Mesenchymal stem cell (in vitro differentiated cells and primary cell): ENCODE data around the gene RAET1E.

Experiments used
- DNase-seq: peaks from one replicate; pipeline ENCODE4 v3.0.0-alpha.2; 2013
- H2AFZ ChIP-seq: one replicate; pipeline ENCODE4 v1.6.1; 2013; ENCODE audit warnings: low read depth, mild to moderate bottlenecking, control low read depth, inconsistent platforms, low read length, moderate library complexity
- H2AK5ac ChIP-seq: 2 replicates; pipeline ENCODE4 v1.6.1; 2013; ENCODE audit warnings: low read length, moderate library complexity, mild to moderate bottlenecking, inconsistent platforms; ENCODE audit not compliant: severe bottlenecking
- H2BK120ac ChIP-seq: one replicate; pipeline ENCODE4 v1.6.1; 2013; ENCODE audit warnings: low read depth, mild to moderate bottlenecking, inconsistent platforms, low read length, moderate library complexity
- H2BK12ac ChIP-seq, 2 experiments: one replicate each; pipeline ENCODE4 v1.6.1; 2013; ENCODE audit warnings: inconsistent platforms in 2 of 2, low read length in 2 of 2, mild to moderate bottlenecking in 2 of 2, moderate library complexity in 2 of 2, control low read depth in 1 of 2
- H2BK15ac ChIP-seq: one replicate; pipeline ENCODE4 v1.6.1; 2013; ENCODE audit warnings: mild to moderate bottlenecking, low read depth, inconsistent platforms; ENCODE audit not compliant: poor library complexity, severe bottlenecking
- H2BK5ac ChIP-seq: 2 replicates; pipeline ENCODE4 v1.6.1; 2013; ENCODE audit warnings: low read depth, mild to moderate bottlenecking, low read length, control low read depth, inconsistent platforms; ENCODE audit not compliant: poor library complexity, severe bottlenecking
- H3K14ac ChIP-seq, 2 experiments: one replicate each; pipeline ENCODE4 v1.6.1; 2013; ENCODE audit warnings: inconsistent platforms in 2 of 2, low read length in 2 of 2, control low read depth in 1 of 2, mild to moderate bottlenecking in 1 of 2, moderate library complexity in 1 of 2
- H3K18ac ChIP-seq, 2 experiments: one replicate each; pipeline ENCODE4 v1.6.1; 2013; ENCODE audit warnings: inconsistent platforms in 2 of 2, low read length in 2 of 2, control low read depth in 1 of 2, low read depth in 1 of 2, mild to moderate bottlenecking in 1 of 2
- H3K23ac ChIP-seq, 2 experiments: one replicate each; pipeline ENCODE4 v1.6.1; 2013; ENCODE audit warnings: inconsistent platforms in 2 of 2, low read length in 2 of 2, mild to moderate bottlenecking in 2 of 2, moderate library complexity in 2 of 2, control low read depth in 1 of 2
- H3K27ac ChIP-seq: 2 replicates; pipeline ENCODE4 v1.5.1; 2013; ENCODE audit warnings: mild to moderate bottlenecking, moderate library complexity, low read length, control low read depth, inconsistent platforms; ENCODE audit not compliant: poor library complexity, severe bottlenecking
- H3K27me3 ChIP-seq, 2 experiments: 2 replicates each; pipeline versions ENCODE4 v1.6.1 to v1.7.0; 2013; ENCODE audit warnings: low read length in 2 of 2, mild to moderate bottlenecking in 2 of 2, moderate library complexity in 2 of 2, control low read depth in 1 of 2, inconsistent platforms in 1 of 2; ENCODE audit not compliant: control insufficient read depth in 1 of 2, insufficient read depth in 1 of 2
- H3K36me3 ChIP-seq, 2 experiments: 2 replicates each; pipeline versions ENCODE4 v1.6.1 to v1.7.0; 2013; ENCODE audit warnings: low read length in 2 of 2, control low read depth in 1 of 2, inconsistent platforms in 1 of 2, low read depth in 1 of 2, mild to moderate bottlenecking in 1 of 2; ENCODE audit not compliant: insufficient read depth in 2 of 2, control insufficient read depth in 1 of 2
- H3K4ac ChIP-seq, 2 experiments: one replicate each; pipeline ENCODE4 v1.6.1; 2013; ENCODE audit warnings: inconsistent platforms in 2 of 2, low read length in 2 of 2, mild to moderate bottlenecking in 2 of 2, moderate library complexity in 2 of 2, control low read depth in 1 of 2, low read depth in 1 of 2
- H3K4me1 ChIP-seq: 2 replicates; pipeline ENCODE4 v1.6.1; 2013; ENCODE audit warnings: low read depth, low read length, control low read depth; ENCODE audit not compliant: control insufficient read depth, insufficient read depth
- H3K4me2 ChIP-seq: 2 replicates; pipeline ENCODE4 v1.6.1; 2013; ENCODE audit warnings: low read length, mild to moderate bottlenecking, inconsistent platforms; ENCODE audit not compliant: poor library complexity, severe bottlenecking
- H3K4me3 ChIP-seq, 2 experiments: 2 replicates each; pipeline versions ENCODE4 v1.5.1 to v1.7.0; 2013; ENCODE audit warnings: low read length in 2 of 2, mild to moderate bottlenecking in 2 of 2, control low read depth in 1 of 2, low read depth in 1 of 2; ENCODE audit not compliant: insufficient read depth in 1 of 2
- H3K79me1 ChIP-seq: replicated peaks from 2 replicates; pipeline ENCODE4 v1.6.1; 2013; ENCODE audit warnings: mild to moderate bottlenecking, control low read depth, low read length, inconsistent platforms; ENCODE audit not compliant: poor library complexity, severe bottlenecking
- H3K9ac ChIP-seq: 2 replicates; pipeline ENCODE4 v1.7.0; 2013; ENCODE audit warnings: mild to moderate bottlenecking, low read length, moderate library complexity
- H3K9me3 ChIP-seq: 2 replicates; pipeline ENCODE4 v1.7.0; 2013; ENCODE audit warnings: mild to moderate bottlenecking, low read length; ENCODE audit not compliant: control insufficient read depth
- H4K8ac ChIP-seq: one replicate; pipeline ENCODE4 v1.6.1; 2013; ENCODE audit warnings: inconsistent platforms, mild to moderate bottlenecking, low read length, moderate library complexity
- H4K91ac ChIP-seq: one replicate; pipeline ENCODE4 v1.6.1; 2013; ENCODE audit warnings: mild to moderate bottlenecking, low read length, inconsistent platforms
- WGBS: methylation state at CpG from one replicate; pipeline ENCODE4 v1.1.7; 2013; ENCODE audit warnings: mixed read lengths; 5-methylcytosine and 5-hydroxymethylcytosine counted together

The RAET1E gene

GRCh38 chr6:149869275-149869892 lies 28.5 kb downstream of the RAET1E start:
- Histone ChIP-seq H2BK12ac (no peak overlapping the region), H3K27me3 (peaks cover 0 to 11% of the 10 kb centered on the region in 2 experiments), H2BK15ac (no peak overlapping the region), H3K4ac (no peak overlapping the region), H2AK5ac (no peak overlapping the region), H2AFZ (no peak overlapping the region), H3K4me2 (no peak overlapping the region), H3K27ac (no peak overlapping the region), H4K91ac (no peak overlapping the region), H3K23ac (no peak overlapping the region), H3K9ac (no peak overlapping the region), H3K18ac (no peak overlapping the region), H2BK5ac (no peak overlapping the region), H3K4me1 (peaks cover 4% of the 10 kb centered on the region), H4K8ac (no peak overlapping the region), H3K14ac (no peak overlapping the region), H3K9me3 (peaks cover 4% of the 10 kb centered on the region), H2BK120ac (no peak overlapping the region), H3K4me3 (no peak overlapping the region), H3K79me1 (no peaks in the 10 kb centered on the region), H3K36me3 (no peaks in the 10 kb centered on the region)
- WGBS, result 91% methylated on average over 10 of the region's 10 CpGs
- DNase-seq, result no peak

- Histone ChIP-seq H3K9me3 (peaks cover 4% of the 10 kb centered on the region), H3K23ac (no peak overlapping the region), H3K27me3 (peaks cover 0 to 11% of the 10 kb centered on the region in 2 experiments), H2BK12ac (no peak overlapping the region), H3K4me3 (no peak overlapping the region), H4K91ac (no peak overlapping the region), H3K14ac (no peak overlapping the region), H3K18ac (peak overlapping the region in 1 of 2 experiments; percentile 4), H2BK15ac (no peak overlapping the region), H4K8ac (no peak overlapping the region), H3K4me1 (peaks cover 5% of the 10 kb centered on the region), H3K27ac (no peak overlapping the region), H3K36me3 (no peaks in the 10 kb centered on the region), H3K4me2 (no peak overlapping the region), H2BK5ac (no peak overlapping the region), H2AFZ (no peak overlapping the region), H2AK5ac (no peak overlapping the region), H3K4ac (no peak overlapping the region), H2BK120ac (no peak overlapping the region), H3K79me1 (no peaks in the 10 kb centered on the region), H3K9ac (peak overlapping the region; percentile 20)
- peak; percentile 34 for DNase-seq
- WGBS, result 26% methylated on average over 2 of the region's 4 CpGs
Observed at GRCh38 chr6:149867876-149868640, 29.9 kb downstream of the RAET1E start.

- H3K9ac ChIP-seq, result peak overlapping the region; percentile 98
- H2BK15ac ChIP-seq, result peak overlapping the region; percentile 78
- H2BK120ac ChIP-seq, result no peak overlapping the region
- H3K18ac ChIP-seq, result peak overlapping the region; percentile 74 to 87
- peak overlapping the region; percentile 45 for H4K8ac ChIP-seq
- no peak overlapping the region for H2BK5ac ChIP-seq
- no peak overlapping the region for H2AK5ac ChIP-seq
- H3K4me1 ChIP-seq, result peaks cover 10% of the 10 kb centered on the region
- peak overlapping the region; percentile 97 for H3K4me2 ChIP-seq
- peak overlapping the region in 1 of 2 experiments; percentile 19 for H3K14ac ChIP-seq
- H2BK12ac ChIP-seq, result peak overlapping the region; percentile 12 to 70
- H3K9me3 ChIP-seq, result no peaks in the 10 kb centered on the region
- H3K4ac ChIP-seq, result no peak overlapping the region
- H2AFZ ChIP-seq, result peak overlapping the region; percentile 81
- H3K4me3 ChIP-seq, result peak overlapping the region; percentile 82 to 89
- H3K23ac ChIP-seq, result no peak overlapping the region
- WGBS, result 25% methylated on average over 22 of the region's 23 CpGs
- peak overlapping the region; percentile 75 for H3K27ac ChIP-seq
- H3K79me1 ChIP-seq, result peaks cover 17% of the 10 kb centered on the region
- H3K27me3 ChIP-seq, result peaks cover 0 to 7% of the 10 kb centered on the region in 2 experiments
- peak; percentile 88 for DNase-seq
- no peaks in the 10 kb centered on the region for H3K36me3 ChIP-seq
- H4K91ac ChIP-seq, result peak overlapping the region; percentile 53
Observed at GRCh38 chr6:149864578-149865535, 33.1 kb downstream of the RAET1E start.
